Mammary epithelial cell (primary cell): ENCODE measurements around the gene PCDHB11.
"Not testable (repeated sequence)": the region's sequence is repeated elsewhere in the genome, so short reads cannot be mapped to it uniquely, and the experiment has no call there.

ENCODE experiments used
- CTCF ChIP-seq, 2 donors: IDR thresholded peaks in 1 of 2; conservative IDR thresholded peaks in 1 of 2; 2 replicates each; pipeline ENCODE4 v1.5.1; 2011 to 2012; ENCODE audit warnings: inconsistent platforms in 2 of 2, low read length in 2 of 2, mild to moderate bottlenecking in 2 of 2, control low read depth in 1 of 2, low read depth in 1 of 2; ENCODE audit not compliant: insufficient read depth in 1 of 2; ENCODE audit errors: extremely low read depth in 1 of 2
- EZH2 ChIP-seq: IDR thresholded peaks from 2 replicates; pipeline ENCODE4 v1.6.1; 2012; ENCODE audit warnings: low read length, inconsistent platforms, borderline replicate concordance

GRCh38 chr5:141188682-141189081 lies 10.7 kb upstream of the PCDHB11 start:
- not testable (repeated sequence) for TF ChIP-seq CTCF (conservative IDR thresholded peaks at IDR 0.05 in 1 of 2, IDR thresholded peaks at IDR 0.05 in 1 of 2; ENCODE audit: extremely low read depth in 1 of 2, insufficient read depth in 1 of 2, low read depth in 1 of 2, low read length in 2 of 2); EZH2
